IPS-NIHi7 (cell line): ENCODE data around the gene NANOS2.
"Not testable (repeated sequence)": the region's sequence is repeated elsewhere in the genome, so short reads cannot be mapped to it uniquely, and the experiment has no call there.

ENCODE experiments used
- DNase-seq: peaks from one replicate; pipeline ENCODE4 v3.0.0; 2012; ENCODE audit warnings: mixed read lengths; ENCODE audit errors: extremely low spot score

The NANOS2 gene

DNA sequence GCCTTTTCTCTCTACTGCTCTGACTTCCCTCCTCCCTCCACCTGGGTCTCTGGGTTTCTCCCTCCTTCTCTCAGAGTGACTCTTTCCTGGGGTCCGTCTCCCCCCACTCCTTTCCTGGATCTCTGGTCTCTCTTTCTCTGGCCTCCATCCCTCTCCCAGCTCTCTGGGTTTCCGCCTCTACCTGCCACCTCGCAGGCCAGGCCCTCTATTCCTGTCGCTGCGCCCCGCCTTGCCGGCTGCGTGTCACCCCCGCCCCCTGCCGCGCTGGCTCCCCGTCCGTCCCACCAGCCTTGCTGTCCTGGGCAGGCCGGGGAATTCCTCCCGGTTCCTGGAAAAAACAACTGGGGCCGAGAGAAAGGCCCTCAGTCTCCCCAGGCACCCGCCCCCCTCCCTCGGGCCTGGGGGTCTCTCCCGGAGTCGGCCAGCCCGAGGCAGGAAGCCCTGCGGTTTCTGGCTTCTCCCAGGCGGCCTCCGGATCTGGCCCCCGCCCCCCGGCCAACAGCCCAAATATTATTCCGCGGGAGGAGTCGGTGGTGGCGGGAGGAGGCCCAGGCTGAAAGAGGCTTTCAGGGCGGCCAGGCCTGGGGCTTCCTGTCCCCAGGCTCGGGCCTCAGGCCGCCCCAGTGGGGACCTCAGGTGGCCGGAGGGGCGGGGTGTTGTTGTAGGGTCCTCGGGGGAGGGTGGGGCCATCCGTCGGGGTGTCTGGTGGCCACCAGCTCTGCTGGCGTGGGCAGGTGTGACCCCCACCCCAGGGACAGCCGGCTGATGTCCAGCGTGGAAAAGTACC, 38.0 kb downstream of the NANOS2 start:
- DNase-seq = peak; percentile 43

DNA sequence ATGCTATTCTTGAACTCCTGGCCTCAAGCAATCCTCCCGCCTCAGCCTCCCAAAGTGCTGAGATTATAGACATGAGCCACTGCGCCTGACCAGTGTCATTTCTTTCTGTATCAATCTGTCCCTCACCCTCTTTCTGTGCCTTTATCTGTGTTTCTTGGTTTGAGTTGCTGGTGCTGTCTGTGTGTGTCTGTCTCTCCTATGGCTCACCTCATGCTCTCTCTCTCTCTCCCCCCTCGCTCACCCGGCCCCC, 38.5 kb downstream of the NANOS2 start:
- no peak for DNase-seq

DNA sequence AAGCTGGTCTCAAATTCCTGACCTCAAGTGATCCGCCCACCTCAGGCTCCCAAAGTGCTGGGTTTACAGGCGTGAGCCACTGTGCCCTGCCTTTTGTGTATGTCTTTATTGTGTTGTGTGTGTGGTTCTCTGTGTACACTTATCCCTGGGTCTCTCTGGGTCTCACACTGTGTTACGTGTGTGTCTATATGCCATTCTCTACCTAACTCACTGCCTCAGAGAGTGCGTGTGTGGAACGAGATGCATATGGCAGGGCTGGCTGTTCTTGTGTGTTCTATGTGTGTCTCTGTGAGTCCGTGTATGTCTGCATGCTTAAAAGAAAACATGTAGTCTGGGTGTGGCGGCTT, 40.0 kb downstream of the NANOS2 start:
- no peak for DNase-seq

DNA sequence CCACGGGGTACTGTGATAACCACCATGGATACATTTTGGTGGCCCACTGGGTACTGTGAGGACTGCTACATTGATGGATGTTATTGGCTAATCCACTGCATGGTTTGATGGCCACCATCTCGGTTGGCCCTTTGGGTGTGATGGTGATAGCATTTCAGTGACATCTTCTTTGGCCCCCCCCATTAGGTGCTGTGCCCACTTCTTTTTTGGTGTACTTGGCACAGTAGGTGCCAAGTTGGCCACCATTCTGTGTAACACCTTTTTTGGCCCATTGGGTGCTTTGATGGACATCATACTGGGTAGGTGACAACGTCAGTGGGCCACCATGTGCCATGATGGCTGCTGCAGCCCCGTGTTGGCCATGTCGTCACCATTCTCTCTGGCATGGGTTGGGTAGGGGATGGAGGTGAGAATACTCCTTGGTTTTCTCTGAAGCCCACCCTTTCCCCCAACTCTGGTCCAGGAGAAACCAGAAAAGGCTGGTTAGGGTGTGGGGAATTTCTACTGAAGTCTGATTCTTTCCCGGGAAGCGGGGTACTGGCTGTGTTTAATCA, 41.3 kb downstream of the NANOS2 start:
- no peak for DNase-seq

DNA sequence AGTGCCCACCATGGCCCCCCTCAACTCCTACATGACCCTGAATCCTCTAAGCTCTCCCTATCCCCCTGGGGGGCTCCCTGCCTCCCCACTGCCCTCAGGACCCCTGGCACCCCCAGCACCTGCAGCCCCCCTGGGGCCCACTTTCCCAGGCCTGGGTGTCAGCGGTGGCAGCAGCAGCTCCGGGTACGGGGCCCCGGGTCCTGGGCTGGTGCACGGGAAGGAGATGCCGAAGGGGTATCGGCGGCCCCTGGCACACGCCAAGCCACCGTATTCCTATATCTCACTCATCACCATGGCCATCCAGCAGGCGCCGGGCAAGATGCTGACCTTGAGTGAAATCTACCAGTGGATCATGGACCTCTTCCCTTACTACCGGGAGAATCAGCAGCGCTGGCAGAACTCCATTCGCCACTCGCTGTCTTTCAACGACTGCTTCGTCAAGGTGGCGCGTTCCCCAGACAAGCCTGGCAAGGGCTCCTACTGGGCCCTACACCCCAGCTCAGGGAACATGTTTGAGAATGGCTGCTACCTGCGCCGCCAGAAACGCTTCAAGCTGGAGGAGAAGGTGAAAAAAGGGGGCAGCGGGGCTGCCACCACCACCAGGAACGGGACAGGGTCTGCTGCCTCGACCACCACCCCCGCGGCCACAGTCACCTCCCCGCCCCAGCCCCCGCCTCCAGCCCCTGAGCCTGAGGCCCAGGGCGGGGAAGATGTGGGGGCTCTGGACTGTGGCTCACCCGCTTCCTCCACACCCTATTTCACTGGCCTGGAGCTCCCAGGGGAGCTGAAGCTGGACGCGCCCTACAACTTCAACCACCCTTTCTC, 42.3 kb downstream of the NANOS2 start:
- DNase-seq = no peak

DNA sequence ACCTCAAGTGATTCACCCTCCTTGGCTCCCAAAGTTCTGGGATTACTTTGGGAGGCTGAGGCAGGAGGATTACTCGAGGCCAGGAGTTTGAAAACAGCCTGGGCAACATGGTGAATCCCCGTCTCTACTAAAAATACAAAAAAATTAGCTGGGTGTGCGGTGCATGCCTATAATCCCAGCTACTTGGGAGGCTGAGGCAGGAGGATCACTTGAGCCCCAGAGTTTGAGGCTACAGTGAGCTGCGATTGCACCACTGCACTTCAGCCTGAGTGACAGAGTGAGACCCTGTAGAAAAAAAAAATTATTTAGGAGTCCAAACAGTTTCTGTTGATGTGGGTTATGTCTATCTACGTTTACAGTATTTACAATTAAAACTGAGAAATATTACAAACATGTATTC, 43.8 kb downstream of the NANOS2 start:
- DNase-seq = no peak

DNA sequence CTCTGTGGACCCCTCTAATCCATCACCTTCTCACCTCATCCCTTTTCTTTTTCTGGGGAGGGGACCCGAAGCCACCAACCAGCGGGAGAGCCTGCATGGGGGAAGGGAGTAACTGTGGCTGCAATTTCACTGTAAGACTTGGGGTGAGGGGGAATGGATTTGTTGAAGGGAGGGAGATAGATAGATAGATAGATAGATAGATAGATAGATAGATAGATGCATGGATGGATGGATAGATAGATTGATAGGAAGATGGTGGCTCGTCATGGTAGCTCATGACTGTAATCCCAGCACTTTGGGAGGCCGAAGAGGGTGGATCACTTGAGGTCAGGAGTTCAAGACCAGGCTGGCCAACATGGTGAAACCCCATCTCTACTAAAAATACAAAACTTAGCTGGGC, 47.3 kb downstream of the NANOS2 start:
- DNase-seq = not testable (repeated sequence)

DNA sequence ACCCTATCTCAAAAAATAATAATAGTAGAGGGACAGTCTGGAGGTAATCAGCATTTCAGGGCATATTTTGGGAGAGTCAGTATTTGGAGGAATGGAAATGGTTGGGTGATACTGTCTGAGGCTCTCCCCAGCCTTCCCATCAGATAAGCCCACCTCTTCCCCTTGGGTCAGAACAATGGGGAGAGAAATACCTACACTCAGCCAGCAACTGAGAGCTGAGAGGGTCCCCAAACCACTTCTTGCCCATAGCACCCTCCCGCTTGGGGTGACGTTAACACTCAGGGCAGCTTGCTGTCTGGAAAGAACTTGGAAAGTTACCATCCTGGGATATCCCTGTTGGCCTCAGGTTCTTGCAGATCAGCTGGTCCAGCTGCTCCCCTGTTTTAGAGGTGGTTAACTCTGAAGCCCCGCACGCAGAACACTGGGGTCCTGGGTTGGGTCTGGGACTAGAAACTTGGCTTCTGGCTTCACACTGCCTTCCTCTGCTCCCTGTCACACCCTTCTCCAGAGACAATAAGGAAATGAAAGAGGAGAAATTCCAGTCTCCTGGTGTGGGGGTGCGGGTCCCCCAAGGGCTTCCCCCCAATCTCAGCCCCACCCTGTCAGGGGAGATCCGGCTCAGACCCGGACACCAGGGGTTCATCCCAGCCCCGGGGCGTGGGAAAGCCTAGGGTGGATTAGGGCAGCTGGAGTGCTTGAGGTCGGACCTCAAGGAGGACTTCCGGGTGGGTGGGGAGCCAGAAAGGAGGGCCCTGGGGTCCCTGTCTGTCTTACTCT, 48.0 kb downstream of the NANOS2 start:
- no peak for DNase-seq

DNA sequence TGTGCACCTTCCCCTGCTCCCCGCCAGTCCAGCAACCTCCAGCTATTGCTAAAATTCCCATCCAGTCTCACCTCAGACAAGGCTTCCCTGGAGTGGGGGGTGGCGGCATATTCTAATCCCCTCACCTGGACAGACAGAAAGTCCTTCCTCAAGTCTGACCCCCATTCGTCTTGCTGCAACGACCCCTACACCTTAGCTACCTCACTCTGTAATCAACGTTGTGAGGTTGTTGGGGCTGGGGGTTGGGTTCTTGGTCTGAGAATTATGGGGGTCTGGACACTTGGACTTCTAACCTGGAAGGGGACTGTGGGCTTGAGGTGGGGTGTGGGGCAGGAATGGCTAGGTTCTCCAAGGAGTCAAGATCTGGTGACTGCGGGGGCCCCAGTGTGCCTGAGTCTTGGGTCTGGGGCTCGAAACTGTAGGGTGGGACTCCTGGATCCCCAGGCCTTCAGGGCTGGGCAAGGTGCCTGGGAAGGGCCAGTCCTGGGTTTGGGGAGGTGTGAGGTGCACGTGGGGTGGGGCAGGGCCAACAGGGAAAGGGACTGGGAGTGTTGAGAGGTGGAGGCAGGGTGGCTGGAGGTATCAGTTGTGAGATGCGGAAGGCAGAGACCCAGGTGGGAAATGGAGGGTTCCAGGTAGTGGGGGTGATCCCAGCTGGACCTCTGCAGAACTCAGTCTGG, 49.2 kb downstream of the NANOS2 start:
- DNase-seq = no peak

DNA sequence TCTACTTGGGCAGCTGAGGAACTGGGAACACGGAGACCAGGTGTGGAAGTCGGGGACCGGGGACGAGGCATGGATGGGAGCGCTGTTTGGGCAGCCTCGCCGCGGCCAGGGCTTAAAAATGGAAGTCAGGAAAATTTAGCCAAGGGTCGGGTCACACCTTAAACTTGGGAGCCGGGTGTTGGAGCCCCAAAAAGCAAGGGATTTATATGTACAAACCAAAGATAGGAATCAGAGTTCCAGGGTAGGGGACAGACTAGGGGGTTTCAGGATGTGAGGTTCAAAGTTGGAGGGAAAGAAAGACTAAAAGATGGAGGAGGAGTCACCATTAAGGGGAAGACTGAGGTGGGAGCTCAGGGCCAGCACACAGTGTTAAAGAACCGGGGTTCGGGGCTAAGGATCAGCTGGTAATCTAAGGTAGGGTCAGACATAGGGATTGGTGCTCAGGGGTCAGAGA, 49.9 kb downstream of the NANOS2 start:
- no peak for DNase-seq

DNA sequence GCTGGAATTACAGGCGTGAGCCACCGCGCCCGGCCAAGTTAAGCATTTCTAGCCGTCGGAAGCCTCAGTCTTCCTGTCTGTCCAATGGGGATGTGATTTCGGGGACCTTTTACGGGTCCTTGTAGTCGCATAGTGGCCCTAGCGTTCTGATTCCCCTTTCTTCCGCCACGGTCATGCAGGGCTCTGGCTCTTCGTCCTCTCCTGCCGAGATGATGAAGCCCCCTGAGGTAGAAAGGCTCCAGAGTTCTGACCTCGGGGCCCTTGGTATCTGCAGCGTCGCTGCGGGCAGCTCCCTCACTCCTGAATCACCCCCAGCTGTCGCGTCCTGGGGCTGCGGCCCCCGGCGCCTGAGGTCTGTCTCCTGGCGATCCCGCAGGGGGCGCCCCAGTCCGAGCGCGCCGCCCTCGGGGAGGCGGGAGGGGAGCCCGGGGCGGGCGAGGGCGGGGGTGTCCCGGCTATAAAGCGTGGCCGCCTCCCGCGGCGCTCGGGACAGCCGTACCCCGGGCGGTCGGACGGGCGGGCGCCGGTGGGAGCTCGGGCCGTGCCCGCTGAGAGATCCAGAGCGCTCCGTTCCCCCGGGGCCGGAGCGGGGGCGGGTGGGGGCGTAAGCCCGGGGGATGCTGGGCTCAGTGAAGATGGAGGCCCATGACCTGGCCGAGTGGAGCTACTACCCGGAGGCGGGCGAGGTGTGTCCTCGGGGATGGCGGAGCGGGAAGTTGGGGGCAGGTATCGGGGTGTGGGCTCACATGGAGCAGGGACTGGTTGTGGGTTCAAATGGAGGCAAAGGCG, 50.5 kb downstream of the NANOS2 start, which contains the start of gene FOXA3:
FOXA3 (plus strand) TSS at position 487 of the 789 bp plus-strand sequence; CDS start at position 618, 131 bp downstream.
- peak; percentile 87 for DNase-seq

DNA sequence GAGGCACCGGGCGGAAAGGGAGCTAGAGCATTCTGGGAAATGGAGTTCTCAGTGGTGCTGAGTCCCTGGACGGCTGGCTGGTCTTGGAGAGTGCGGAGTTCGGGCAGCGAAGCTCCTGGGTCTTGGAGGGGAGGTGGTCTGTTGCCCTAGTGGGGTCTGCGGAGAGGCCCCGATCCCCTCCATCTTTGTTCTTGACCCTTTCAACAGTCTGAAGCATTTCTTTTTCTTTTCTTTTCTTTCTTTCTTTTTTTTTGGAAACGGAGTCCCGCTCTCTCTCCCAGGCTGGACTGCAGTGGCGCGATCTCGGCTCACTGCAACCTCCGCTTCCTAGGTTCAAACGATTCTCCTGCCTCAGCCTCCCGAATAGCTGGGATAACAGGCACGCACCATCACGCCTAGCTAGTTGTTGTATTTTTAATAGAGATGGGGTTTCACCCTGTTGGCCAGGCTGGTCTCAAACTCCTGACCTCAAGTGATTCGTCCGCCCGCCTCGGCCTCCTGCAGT, 51.2 kb downstream of the NANOS2 start:
- no peak for DNase-seq
